KOPT-K1 (cell line): ENCODE data around the gene HLA-DRA.
"Not testable (repeated sequence)": the region's sequence is repeated elsewhere in the genome, so short reads cannot be mapped to it uniquely, and the experiment has no call there.

ENCODE experiments used
- H3K27ac ChIP-seq: fragments of 200-600 bp; sonication (generic); 2 replicates; pipeline ENCODE4 v1.5.1; 2016; ENCODE audit warnings: antibody characterized with exemption, mild to moderate bottlenecking, low read depth, low read length; ENCODE audit not compliant: poor library complexity, severe bottlenecking
- H3K36me3 ChIP-seq: fragments of 200-600 bp; sonication (generic); 2 replicates; pipeline ENCODE4 v1.5.1; 2017; ENCODE audit warnings: antibody characterized with exemption, mild to moderate bottlenecking, low read length, moderate library complexity; ENCODE audit not compliant: insufficient read depth
- H3K9me3 ChIP-seq: fragments of 200-600 bp; sonication (generic); 2 replicates; pipeline ENCODE4 v1.5.1; 2017; ENCODE audit warnings: antibody characterized with exemption, low read length, mild to moderate bottlenecking; ENCODE audit not compliant: insufficient read depth, poor library complexity, severe bottlenecking

The HLA-DRA gene

DNA sequence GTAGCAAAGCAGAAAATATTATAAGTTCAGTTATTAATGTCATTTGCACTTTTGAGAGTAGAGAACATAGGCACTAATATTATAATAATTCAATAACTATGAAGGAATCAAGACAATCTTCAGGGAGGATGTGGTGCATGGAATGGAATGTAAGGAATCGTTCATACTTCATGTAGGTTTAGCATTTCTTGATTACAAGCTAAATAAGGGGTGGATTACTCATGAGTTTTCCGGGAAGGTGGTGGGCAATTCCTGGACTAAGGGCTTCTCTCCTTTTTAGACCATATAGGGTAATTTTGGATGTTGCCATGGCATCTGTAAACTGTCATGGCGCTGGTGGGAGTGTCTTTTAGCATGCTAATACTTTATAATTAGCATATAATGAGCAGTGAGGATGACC lies 23.7 kb upstream of the HLA-DRA start:
- Histone ChIP-seq H3K27ac (no peak overlapping the region), H3K36me3 (no peaks in the 10 kb centered on the region), H3K9me3 (no peaks in the 10 kb centered on the region)

DNA sequence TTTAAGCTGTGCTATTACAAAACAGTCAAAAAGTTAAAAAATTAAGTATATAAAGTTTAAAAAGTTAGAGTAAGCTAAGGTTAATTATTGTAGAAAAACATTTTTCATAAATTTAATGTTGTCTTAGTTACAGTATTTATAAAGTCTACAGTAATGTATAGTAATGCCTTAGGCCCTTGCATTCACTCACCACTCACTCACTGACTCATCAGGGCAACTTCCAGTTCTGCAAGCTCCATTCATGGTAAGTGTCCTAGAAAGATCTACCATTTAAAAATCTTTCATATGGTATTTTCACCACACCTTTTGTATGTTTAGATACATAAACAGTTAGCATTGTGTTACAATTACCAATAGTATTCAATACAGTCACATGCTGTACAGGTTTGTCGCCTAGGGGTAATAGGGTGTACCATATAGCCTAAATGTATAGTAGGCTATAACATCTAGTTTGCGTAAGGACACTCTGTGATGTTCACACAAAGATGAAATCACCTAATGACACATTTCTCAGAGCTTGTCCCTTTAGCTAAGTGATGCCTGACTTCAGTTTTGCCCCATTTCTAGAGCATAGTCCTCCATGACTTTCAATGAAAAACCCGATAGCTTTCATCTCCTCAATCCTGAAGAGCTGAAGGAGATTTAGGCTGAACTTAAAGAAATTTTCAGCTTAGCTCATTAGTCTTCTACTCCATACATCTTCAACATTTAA lies 14.9 kb upstream of the HLA-DRA start:
- Histone ChIP-seq H3K9me3 (no peaks in the 10 kb centered on the region), H3K36me3 (no peaks in the 10 kb centered on the region), H3K27ac (no peak overlapping the region)

DNA sequence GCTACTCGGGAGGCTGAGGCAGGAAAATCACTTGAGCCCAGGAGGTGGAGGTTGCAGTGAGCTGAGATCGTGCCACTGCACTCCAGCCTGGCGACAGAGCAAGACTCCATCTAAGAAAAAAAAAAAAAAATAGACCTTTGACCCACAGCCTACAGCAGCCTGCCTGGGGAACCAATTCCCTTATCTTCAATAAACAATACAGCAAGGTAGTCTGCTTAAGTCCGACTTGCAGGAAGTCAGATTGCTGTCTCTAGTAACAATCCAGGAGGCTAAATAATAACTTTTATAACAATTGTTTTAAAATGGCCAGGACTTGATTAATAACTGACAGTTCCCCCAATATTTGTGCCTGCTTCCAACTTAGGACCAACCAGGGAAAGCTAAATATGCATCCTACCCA lies 13.3 kb upstream of the HLA-DRA start:
- Histone ChIP-seq H3K27ac (no peak overlapping the region), H3K9me3 (no peaks in the 10 kb centered on the region), H3K36me3 (no peaks in the 10 kb centered on the region)

DNA sequence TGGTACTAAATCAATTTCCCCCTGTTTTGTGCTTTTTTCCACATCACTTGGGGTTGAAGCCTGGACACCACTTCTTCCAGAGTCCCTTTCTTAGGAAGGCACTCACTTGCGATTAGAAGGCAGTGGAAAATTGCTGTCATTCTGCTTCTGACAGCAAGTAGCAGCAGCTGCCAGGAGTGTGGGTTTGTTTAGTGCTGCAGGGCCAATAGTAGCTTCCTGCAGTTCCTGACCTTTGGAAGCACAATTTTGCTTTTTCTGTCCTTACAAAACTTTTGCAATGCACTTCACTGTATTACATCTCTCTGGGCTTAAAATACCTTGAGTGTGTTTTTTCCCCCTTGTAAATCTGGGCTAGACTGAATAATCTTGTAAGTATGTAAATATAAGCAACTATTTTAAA lies 12.5 kb upstream of the HLA-DRA start:
- no peaks in the 10 kb centered on the region for H3K9me3 ChIP-seq
- H3K27ac ChIP-seq = no peak overlapping the region
- H3K36me3 ChIP-seq = no peaks in the 10 kb centered on the region

DNA sequence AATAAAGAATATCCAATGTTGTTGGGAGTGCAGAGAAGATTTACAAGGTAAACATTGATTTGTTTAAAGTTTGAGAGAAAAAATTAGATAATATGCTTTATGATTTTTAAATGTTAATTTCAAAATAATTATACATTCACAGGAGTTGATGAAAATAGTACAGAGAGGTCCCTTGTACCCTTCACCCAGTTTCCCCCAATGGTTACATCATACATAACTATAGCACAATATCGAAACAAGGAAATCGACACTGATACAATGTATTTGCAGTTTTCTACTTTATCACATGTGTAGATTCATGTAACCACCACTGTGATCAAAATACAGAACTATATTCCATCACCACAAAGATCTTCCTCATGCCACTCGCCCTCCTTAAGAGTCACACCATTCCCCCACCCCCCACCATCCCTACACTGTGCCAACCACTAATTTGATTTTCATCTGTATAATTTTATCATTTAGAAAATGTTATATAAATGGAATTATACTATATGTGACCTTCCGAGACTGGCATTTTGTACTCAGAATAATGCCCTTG lies 11.7 kb upstream of the HLA-DRA start:
- H3K36me3 ChIP-seq = no peaks in the 10 kb centered on the region
- H3K27ac ChIP-seq = no peak overlapping the region
- H3K9me3 ChIP-seq = no peaks in the 10 kb centered on the region

DNA sequence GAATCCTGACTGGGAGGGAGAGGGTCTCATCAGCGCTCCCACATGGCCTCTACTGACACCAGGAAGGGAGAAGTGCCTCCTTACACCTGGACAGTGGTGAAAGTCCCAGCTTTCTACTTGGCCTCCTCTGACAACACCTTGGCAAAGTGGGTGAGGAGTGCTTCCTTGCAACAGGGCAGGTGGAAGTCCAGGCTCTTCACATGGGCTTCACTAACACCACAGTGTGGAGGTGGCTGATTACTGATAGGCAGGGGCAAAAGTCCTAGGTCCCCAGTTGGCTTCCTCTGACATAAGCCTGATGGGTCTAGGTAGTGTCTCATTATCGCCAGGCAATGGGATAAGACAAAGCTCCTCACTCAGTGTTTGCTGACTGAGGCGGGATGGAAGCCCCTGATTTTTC lies 9.5 kb upstream of the HLA-DRA start:
- no peaks in the 10 kb centered on the region for H3K36me3 ChIP-seq
- no peaks in the 10 kb centered on the region for H3K9me3 ChIP-seq
- H3K27ac ChIP-seq = no peak overlapping the region

DNA sequence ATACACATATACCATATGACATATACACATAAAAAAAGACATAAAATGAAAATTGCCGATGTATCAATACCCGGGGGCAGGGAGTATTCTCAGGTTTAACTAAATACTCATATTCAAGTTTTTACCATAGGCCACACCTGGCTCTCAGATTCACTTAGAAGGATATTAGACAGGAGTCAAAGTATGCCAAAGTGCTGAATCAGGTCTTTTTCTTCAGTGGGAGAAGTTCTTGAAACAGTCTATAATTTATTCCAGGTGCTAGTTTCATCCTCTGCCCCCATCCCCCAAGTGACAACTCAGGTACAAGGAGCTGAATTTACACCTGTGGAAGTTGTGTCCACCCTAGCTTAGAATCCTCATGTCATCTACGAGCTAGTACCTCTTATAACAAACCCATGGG lies 8.5 kb upstream of the HLA-DRA start:
- Histone ChIP-seq H3K36me3 (no peaks in the 10 kb centered on the region), H3K9me3 (no peaks in the 10 kb centered on the region), H3K27ac (no peak overlapping the region)

DNA sequence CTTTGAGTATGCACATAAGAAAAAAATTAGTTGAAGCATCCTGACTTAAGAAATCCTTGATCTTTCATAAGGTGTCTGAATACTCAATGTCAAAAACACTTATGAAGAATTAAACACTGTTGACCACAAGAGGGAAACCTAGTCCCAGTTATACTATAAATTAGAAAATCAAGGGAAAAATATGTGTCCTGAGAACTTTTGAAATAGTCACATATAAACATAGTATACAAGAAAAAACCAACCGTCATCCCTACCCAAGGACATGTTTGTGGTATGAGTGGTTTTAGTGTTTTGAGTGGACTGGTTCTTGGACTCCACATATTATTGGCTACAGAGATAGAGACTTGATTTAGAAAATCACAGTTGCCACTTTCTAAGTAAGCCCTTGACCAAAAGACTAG lies 7.6 kb upstream of the HLA-DRA start:
- H3K36me3 ChIP-seq = no peaks in the 10 kb centered on the region
- H3K9me3 ChIP-seq = no peaks in the 10 kb centered on the region
- H3K27ac ChIP-seq = no peak overlapping the region

DNA sequence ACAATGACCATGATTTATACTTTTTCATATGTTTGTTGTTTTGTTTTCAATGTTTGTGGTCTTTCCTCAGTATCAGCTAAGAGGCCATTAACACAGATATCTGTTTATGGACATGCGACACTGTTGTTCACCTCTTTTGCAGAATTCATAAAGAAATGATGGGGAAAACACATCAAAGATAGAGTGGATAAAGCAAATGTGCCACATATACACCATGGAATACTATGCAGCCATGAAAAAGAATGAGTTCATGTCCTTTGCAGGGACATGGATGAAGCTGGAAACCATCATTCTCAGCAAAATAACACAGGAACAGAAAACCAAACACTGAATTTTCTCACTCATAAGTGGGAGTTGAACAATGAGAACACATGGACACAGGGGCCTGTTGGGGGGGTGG lies 5.7 kb upstream of the HLA-DRA start:
- H3K9me3 ChIP-seq, H3K36me3 ChIP-seq, H3K27ac ChIP-seq: not testable (repeated sequence)

DNA sequence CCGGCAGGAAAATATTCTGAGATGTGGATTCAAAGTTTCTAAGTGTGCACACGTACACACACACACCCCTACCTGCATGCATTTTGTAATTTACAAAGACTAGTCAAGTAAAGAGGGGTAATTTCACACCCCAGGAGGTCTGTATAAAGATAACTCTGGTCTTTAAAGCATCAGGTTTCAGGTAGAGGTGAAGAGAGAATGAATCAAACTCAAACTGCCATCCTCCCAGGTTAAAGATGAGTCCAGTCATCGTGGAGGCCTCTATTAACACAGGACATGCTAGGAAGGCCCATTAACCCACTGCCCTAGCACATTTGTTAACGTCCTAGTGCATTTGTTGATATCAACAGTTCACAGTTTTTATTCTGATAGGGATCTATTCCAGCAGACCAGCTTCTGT lies 3.5 kb upstream of the HLA-DRA start:
- no peaks in the 10 kb centered on the region for H3K36me3 ChIP-seq
- no peaks in the 10 kb centered on the region for H3K9me3 ChIP-seq
- H3K27ac ChIP-seq = no peak overlapping the region

DNA sequence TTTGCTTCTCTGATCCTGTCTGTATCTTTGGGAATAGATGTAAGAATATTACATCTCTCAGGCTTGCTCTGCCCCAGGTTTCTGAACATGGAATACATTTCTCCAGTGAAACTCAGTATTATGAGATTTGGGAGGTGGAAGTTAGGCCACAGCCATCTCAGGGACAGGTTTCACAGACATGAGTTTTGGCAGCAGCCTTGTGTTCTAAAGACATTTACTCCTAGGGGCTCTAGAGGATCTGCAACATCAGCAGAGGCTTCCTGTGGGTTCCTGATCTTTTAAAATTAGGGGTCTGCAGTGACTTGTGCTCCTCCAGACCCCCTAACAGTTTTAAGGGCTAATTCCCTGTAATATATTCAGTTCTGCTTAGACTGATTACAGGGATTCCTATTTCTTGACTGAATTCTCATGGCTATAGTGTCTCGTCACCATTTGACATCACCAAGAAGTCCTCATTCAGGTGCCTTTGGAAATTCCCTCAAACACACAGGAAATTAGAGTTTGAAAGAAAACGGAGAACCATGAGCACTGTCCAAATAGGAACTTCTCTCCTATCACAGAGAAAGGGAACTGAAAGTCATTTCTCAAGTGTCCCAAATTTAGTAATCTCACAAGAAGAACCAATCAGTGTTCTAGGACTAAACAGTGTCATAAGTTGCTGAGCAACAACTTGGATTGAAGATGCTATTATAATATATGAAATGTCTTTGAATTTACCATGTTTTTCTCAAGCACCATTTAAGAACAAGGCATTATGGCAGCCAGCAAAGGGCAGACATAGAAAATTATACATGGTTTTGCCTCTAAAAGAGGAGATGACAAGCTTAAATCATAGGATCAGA lies 2.5 kb upstream of the HLA-DRA start:
- Histone ChIP-seq H3K36me3 (no peaks in the 10 kb centered on the region), H3K9me3 (no peaks in the 10 kb centered on the region), H3K27ac (no peak overlapping the region)

DNA sequence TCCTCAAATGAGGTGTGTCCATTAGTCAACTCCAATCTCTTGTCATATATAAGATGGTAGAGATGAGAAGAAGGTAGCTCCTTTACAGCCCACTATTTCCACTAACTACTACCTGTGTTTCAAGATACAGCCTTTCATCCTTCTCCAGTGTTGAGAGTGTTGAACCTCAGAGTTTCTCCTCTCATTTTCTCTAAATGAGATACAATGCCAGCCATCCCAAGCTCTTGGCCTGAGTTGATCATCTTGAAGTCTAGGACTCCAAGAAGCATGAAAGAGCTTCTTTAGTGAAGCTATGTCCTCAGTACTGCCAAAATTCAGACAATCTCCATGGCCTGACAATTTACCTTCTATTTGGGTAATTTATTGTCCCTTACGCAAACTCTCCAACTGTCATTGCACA lies 548 bp upstream of the HLA-DRA start:
- H3K36me3 ChIP-seq = no peaks in the 10 kb centered on the region
- H3K27ac ChIP-seq = no peak overlapping the region
- H3K9me3 ChIP-seq = no peaks in the 10 kb centered on the region

DNA sequence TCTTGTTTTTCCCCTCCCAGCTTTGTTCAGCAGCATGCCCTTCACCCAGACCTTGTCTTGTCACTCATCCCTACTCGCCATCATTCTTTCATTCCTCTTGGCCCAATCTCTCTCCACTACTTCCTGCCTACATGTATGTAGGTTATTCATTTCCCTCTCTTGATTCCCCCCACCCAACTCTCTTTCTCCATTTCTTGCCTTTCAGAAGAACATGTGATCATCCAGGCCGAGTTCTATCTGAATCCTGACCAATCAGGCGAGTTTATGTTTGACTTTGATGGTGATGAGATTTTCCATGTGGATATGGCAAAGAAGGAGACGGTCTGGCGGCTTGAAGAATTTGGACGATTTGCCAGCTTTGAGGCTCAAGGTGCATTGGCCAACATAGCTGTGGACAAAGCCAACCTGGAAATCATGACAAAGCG lies 2.6 kb downstream of the HLA-DRA start:
- Histone ChIP-seq H3K36me3 (no peaks in the 10 kb centered on the region), H3K9me3 (no peaks in the 10 kb centered on the region), H3K27ac (no peak overlapping the region)

DNA sequence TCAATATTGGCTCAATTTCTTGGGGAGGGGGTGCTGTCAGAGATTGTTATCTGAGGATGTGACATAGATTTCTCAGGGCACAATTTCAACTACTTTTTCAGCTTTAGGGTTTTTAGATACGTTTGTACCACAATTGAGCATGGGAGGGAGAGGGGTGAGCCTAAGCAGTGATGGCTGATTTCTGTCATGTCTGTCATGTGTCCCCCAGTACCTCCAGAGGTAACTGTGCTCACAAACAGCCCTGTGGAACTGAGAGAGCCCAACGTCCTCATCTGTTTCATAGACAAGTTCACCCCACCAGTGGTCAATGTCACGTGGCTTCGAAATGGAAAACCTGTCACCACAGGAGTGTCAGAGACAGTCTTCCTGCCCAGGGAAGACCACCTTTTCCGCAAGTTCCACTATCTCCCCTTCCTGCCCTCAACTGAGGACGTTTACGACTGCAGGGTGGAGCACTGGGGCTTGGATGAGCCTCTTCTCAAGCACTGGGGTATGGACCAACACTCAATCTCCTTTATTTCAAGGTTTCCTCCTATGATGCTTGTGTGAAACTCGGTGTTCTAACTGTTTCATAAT lies 3.4 kb downstream of the HLA-DRA start:
- no peaks in the 10 kb centered on the region for H3K9me3 ChIP-seq
- no peaks in the 10 kb centered on the region for H3K36me3 ChIP-seq
- H3K27ac ChIP-seq = no peak overlapping the region

DNA sequence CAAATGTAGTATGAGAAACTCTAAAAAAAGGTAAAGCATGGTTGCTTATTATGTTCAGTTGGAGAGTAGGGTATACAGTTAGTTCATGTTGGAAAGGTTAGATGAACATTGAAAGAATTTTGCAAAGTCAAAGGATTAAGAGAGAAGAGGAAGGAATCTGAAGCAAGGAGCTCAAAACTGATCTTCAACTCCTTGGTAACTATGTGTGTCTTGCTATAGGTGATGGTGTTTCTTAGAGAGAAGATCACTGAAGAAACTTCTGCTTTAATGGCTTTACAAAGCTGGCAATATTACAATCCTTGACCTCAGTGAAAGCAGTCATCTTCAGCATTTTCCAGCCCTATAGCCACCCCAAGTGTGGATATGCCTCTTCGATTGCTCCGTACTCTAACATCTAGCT lies 4.7 kb downstream of the HLA-DRA start:
- no peaks in the 10 kb centered on the region for H3K36me3 ChIP-seq
- no peaks in the 10 kb centered on the region for H3K9me3 ChIP-seq
- H3K27ac ChIP-seq = no peak overlapping the region
